GM21423 (cell line): ENCODE measurements around the gene WNT3A.
A peak's percentile ranks its signal among the peaks of the same experiment; 100 is the strongest.

Source experiments
- ATAC-seq: cut with Tn5 transposase; IDR thresholded peaks from one replicate; pipeline ENCODE4 v1.9.1; 2021; ENCODE audit warnings: mild to moderate bottlenecking, moderate library complexity; ENCODE audit not compliant: unreplicated experiment

WNT3A gene

GRCh38 chr1:228082918-228083870 is 76.4 kb downstream of the WNT3A start:
- peak; percentile 17 for ATAC-seq

- no peak for ATAC-seq
Observed at GRCh38 chr1:228083871-228084278, 77.1 kb downstream of the WNT3A start.

- no peak for ATAC-seq
Observed at GRCh38 chr1:228084325-228084724, 77.5 kb downstream of the WNT3A start.

GRCh38 chr1:228084797-228085196 is 78.0 kb downstream of the WNT3A start:
- no peak for ATAC-seq

GRCh38 chr1:228085287-228085951 is 78.6 kb downstream of the WNT3A start:
- ATAC-seq, result no peak

GRCh38 chr1:228087771-228088251 is 81.0 kb downstream of the WNT3A start:
- ATAC-seq, result no peak

- ATAC-seq, result no peak
Observed at GRCh38 chr1:228088586-228089498, 82.0 kb downstream of the WNT3A start.

GRCh38 chr1:228089519-228090380 is 83.0 kb downstream of the WNT3A start:
- no peak for ATAC-seq

GRCh38 chr1:228090613-228091081 is 83.8 kb downstream of the WNT3A start:
- no peak for ATAC-seq

- no peak for ATAC-seq
Observed at GRCh38 chr1:228091084-228091483, 84.3 kb downstream of the WNT3A start.

- no peak for ATAC-seq
Observed at GRCh38 chr1:228092342-228093049, 85.7 kb downstream of the WNT3A start.

GRCh38 chr1:228093050-228093906 is 86.5 kb downstream of the WNT3A start:
- ATAC-seq, result no peak

GRCh38 chr1:228094432-228095016 is 87.7 kb downstream of the WNT3A start:
- no peak for ATAC-seq

- no peak for ATAC-seq
Observed at GRCh38 chr1:228095161-228095560, 88.4 kb downstream of the WNT3A start.

GRCh38 chr1:228095938-228096337 is 89.1 kb downstream of the WNT3A start:
- no peak for ATAC-seq

GRCh38 chr1:228096416-228097332 is 89.9 kb downstream of the WNT3A start:
- no peak for ATAC-seq
